Fibroblast of the conjunctiva (primary cell): ENCODE results near the gene RAPGEF4.
A peak's percentile ranks its signal among the peaks of the same experiment; 100 is the strongest.

ENCODE experiments used
- DNase-seq: peaks from one replicate; pipeline ENCODE4 v3.0.0-alpha.2; 2010; ENCODE audit warnings: low read depth

RAPGEF4 gene

DNA sequence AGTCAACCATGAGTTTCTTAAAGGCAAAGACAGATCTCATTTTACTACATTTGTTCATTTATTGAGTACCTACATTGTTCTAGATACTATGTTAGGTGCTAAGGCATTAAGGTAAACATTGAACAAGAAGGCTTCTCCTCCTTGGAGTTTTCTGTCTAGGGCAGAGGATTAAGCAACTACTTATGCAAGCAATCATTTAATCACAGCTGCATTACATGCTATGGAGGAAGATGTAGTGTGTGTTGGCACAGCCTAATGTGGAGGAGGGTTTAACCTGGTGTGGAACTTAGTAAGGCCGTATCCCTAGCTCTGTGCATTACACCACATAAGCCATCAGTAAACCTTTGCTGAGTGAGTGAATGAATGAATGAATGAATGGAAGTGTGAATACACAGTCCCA is 233.5 kb downstream of the RAPGEF4 start:
- DNase-seq, result peak; percentile 13

DNA sequence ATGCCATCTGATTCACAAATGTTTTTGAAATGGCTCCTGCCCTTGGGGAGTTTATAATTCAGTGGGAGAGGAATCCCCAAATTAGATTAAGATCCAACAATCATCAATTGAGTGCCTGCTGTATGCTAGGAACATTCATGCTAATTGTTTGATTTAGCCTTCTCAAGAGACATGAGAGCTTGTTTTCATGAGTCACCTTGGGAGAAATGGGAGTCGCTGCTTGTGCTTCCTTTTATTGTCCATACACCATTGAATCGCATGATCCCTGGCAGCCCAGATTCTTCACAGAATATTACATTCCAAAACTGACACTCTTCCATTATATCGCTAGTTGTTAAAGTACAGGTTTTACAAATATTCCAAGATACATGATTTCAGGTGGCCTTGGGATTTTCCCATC is 234.0 kb downstream of the RAPGEF4 start:
- DNase-seq, result no peak

DNA sequence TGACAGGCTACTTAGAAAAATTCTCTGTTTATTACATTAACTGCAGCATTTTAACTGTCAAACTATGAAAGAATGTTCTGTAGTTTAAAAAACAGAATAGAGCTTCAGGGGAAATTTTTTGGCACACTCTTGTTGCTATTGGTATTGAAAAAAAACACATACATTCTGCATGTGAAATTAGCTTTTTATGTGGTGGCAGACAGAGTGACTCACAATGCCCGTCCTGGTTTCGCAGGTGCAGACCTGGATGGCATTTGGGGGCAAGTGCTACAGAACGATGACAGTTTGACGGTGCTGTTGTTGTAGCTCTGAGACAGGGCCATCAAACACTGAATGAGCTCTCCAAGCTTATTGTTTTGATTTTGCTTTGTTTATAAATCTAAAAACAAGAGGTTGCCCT is 235.0 kb downstream of the RAPGEF4 start:
- no peak for DNase-seq

DNA sequence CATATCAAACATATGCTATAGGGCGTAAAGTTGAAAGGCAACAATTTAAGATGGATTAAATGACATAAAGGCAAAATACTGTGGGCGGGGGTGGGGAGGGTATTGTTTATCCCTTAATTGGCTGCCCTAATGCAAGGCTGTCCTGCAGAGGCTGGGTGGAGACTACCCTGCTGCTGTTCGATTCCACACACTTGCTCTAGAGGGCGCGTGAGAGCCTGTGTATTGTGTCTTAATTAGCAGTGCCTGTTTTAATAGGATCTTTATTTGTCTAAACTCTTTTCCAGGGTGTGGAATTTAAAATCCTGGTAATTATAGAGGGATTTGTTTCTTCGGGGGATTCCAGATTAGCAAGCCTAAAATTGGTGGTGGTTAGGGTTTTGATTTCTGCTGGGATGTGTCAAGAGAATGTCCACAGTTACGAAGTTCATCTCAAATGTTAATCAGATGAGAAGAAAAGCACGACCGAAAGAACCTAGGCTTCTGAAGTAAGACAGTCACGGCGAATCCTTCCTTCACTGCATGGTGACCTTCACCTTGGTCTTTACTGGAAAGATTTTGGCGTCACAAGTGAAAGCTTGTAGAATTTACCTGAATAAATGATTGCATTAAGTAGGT is 236.5 kb downstream of the RAPGEF4 start:
- peak; percentile 20 for DNase-seq

DNA sequence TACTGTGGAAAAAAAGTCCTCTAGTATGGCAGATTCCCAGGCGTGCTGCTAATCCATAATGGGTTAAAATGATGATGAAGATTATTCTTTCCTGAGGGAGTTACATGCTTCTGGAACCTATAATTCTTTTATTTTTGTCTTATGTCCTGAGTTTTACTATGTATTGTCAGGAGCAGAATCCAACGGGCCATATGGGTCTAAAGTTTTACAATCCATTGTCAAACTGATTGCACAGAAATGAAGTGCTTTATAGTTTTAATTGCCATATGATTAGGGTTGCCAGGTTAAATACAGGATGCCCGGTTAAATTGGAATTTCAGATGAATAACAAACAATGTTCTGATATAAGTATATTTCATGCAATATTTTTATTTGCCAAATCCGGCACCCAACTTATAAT is 239.1 kb downstream of the RAPGEF4 start:
- DNase-seq, result no peak

- no peak for DNase-seq
Measured at GRCh38 chr2:172976116-172976515, 240.5 kb downstream of the RAPGEF4 start.

DNA sequence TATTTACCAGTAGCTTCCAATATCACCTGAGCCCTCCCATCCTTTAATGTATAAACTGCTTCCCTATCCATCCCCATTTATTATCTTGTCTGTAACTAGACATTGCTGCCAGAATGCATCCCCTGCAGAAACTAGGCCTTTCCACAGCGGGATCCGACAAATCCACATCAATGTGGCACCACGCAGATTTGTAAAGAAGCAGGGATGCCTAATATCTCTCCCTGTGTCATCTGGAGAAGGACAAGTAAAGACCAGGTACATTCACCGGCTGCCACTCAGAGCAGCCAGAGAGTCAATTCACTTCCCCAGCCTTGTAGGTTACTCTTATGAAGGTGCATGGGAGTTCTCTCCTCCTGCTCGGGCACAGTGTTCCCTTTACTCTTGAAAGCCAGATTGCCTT is 241.2 kb downstream of the RAPGEF4 start:
- no peak for DNase-seq

GRCh38 chr2:172977270-172978062 is 241.8 kb downstream of the RAPGEF4 start:
- DNase-seq, result no peak

GRCh38 chr2:172978063-172978383 is 242.4 kb downstream of the RAPGEF4 start:
- DNase-seq, result no peak

- no peak for DNase-seq
Measured at GRCh38 chr2:172985139-172985892, 249.7 kb downstream of the RAPGEF4 start.

DNA sequence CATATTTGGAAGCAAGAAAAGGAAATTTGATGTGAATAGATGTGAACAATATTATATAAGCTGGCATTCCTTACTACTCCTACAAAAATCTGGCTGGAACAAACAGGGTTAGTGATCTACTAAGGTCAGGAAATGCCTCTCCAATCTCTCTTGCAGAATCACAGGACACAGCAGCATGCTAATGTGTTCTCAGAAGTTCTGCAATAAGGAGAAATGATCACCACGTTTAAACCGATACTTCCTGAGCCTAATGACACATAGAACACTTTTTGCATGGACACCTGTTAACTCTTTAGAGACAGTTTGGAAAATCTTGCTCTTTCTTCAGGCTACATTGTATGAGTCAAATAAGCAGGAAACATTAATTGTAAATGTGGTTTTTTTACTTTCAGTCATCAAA is 250.4 kb downstream of the RAPGEF4 start:
- no peak for DNase-seq

GRCh38 chr2:172988728-172989127 is 253.1 kb downstream of the RAPGEF4 start:
- DNase-seq, result no peak

GRCh38 chr2:172991031-172991430 is 255.4 kb downstream of the RAPGEF4 start:
- DNase-seq, result no peak

- no peak for DNase-seq
Measured at GRCh38 chr2:172993139-172993538, 257.5 kb downstream of the RAPGEF4 start.

- DNase-seq, result no peak
Measured at GRCh38 chr2:172993931-172994717, 258.5 kb downstream of the RAPGEF4 start.

GRCh38 chr2:172994864-172995263 is 259.2 kb downstream of the RAPGEF4 start:
- DNase-seq, result no peak

GRCh38 chr2:172995323-172996244 is 259.9 kb downstream of the RAPGEF4 start:
- peak; percentile 48 for DNase-seq

DNA sequence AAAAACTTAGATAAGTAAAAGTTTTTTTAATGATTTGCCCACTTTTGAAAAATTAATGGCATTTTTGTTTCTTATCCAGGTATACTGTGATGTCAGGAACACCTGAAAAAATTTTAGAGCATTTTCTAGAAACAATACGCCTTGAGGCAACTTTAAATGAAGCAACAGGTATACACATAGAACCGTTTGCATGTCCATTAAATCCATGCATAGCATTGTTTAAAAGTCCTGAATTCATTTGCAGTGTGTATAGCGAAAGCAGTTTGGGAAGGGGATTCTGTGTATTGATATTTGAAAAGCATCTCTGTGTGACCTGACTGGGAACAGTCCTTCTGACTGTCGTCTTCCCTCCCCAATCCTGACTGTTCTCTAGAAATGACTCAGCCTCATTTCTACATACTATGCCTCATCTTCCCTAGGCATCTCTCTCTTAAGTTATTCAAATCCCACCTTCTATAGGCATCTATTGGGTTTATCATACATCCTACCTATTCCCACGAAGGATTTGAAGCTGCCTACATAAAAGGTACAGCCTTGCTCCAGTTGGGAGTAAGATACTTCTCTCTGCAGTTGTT is 260.8 kb downstream of the RAPGEF4 start:
- DNase-seq, result no peak

DNA sequence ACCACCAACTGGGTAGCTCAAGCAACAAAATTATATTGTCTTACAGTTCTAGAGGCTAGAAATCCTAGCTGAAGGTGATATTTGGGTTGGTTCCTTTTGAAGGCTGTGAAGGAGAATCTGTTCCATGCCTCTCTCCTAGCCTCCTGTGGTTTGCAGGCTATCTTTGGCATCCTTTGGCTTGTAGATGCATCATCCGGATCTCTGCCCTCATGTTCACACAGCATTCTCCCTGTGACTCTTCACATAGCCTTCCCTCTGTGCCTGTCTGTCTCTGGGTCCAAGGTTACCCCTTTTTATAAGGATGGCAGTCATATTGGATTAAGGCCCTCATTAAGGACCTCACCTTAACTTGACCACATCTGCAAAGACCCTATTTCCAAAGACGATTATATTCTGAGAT is 261.4 kb downstream of the RAPGEF4 start:
- DNase-seq, result no peak

GRCh38 chr2:172998547-172999272 is 263.1 kb downstream of the RAPGEF4 start:
- no peak for DNase-seq
